MCF 10A (cell line): ENCODE results near the gene VPS39. TPM values are rescaled to one million over a fixed set of nuclear protein-coding genes. Genes with fewer than 3 reads are reported as not detected.

Experiments used
- BruUV-seq: library from RNA; stranded (reverse); fragments of 400-500 nt; replicated peaks from 2 replicates; lab custom pipeline; 2021; lab: Mats Ljungman, UMichigan
- CTCF ChIA-PET: fragments of 300-600 bp; sonication (Branson Sonifier 250); formaldehyde crosslinking; extraction: SDS; loops from one replicate; lab custom pipeline; 2021; ENCODE audit warnings: antibody characterized with exemption, inconsistent platforms; lab: Yijun Ruan, JAX
- POLR2A ChIA-PET: fragments of 300-600, 350-650 bp; sonication (Branson Sonifier 250); formaldehyde crosslinking; extraction: SDS; loops from one replicate; lab custom pipeline; 2020; ENCODE audit warnings: antibody characterized with exemption, inconsistent platforms; lab: Yijun Ruan, JAX
- DNase-seq: peaks from one replicate; pipeline ENCODE4 v3.0.0-alpha.2; 2018; ENCODE audit not compliant: unreplicated experiment
- H3K27ac Mint-ChIP-seq: one replicate; pipeline ENCODE4 v1.8.0; 2022; ENCODE audit warnings: mild to moderate bottlenecking, low read depth, mixed read lengths; ENCODE audit not compliant: unreplicated experiment
- H3K27me3 Mint-ChIP-seq: one replicate; pipeline ENCODE4 v1.8.0; 2022; ENCODE audit warnings: mixed read lengths; ENCODE audit not compliant: insufficient read depth, unreplicated experiment
- H3K36me3 Mint-ChIP-seq: one replicate; pipeline ENCODE4 v1.8.0; 2022; ENCODE audit warnings: mild to moderate bottlenecking, moderate library complexity, mixed read lengths; ENCODE audit not compliant: insufficient read depth, unreplicated experiment
- H3K4me1 Mint-ChIP-seq: one replicate; pipeline ENCODE4 v1.8.0; 2022; ENCODE audit warnings: mixed read lengths; ENCODE audit not compliant: insufficient read depth, unreplicated experiment
- H3K4me3 Mint-ChIP-seq: one replicate; pipeline ENCODE4 v1.8.0; 2022; ENCODE audit warnings: mild to moderate bottlenecking, moderate library complexity, mixed read lengths; ENCODE audit not compliant: unreplicated experiment
- H3K9me3 Mint-ChIP-seq: one replicate; pipeline ENCODE4 v1.8.0; 2022; ENCODE audit warnings: mixed read lengths; ENCODE audit not compliant: unreplicated experiment
- intact Hi-C: fragments of 100-400 bp; cut with micrococcal nuclease; formaldehyde crosslinking; loops from 2 replicates; pipeline ENCODE4 v1.14.1; 2022
- total RNA-seq: library from RNA; stranded (reverse); gene quantifications from 2 replicates; pipeline ENCODE4 v1.2.3, GENCODE V29; 2022
- TF ChIP-seq, protein P1 (sequence below): fragments of 200-600 bp; IDR thresholded peaks from one replicate; pipeline ENCODE4 v1.8.0; 2022; ENCODE audit warnings: antibody characterized with exemption, mild to moderate bottlenecking; ENCODE audit not compliant: unreplicated experiment

The VPS39 gene
- total RNA-seq, 1 experiment from 2014 or later, result 47.1 TPM

DNA sequence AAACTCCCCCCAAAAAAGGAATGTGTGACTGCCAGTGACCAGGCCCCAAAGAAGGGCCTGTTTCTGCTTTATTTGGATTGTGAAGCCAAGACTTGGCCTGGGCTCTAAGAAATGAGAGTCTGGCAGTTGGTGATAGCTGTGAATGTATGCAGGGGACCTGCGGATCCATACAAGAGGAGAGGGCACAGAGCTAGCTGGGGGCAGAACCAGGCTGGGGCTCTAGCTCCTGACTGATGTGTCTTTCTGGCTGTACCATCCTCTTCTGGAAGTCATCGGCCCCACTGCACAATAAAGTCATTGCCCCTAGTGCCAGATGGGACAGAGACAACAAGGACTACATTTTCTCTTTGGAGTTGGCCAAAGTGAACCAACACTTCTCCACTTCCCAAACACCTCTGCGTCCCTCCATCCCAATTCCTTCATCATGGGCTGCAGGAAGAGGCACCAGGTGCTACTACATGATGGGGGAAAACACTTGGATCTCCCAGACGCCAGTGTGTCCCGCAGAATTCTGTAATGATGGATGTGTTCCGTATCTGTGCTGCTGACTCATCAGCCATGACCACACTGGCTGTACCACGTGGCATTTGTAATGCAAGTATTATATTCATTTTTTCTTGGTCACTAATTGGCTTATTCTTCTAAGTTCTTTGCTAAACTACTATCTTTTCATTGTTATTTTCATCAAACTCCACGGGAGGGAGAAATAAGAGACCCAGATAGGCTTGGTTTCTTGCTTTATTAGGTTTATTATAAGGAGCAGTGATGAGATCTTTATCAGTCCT lies 49.9 kb downstream of the VPS39 start:
- TF ChIP-seq, protein P1, sequence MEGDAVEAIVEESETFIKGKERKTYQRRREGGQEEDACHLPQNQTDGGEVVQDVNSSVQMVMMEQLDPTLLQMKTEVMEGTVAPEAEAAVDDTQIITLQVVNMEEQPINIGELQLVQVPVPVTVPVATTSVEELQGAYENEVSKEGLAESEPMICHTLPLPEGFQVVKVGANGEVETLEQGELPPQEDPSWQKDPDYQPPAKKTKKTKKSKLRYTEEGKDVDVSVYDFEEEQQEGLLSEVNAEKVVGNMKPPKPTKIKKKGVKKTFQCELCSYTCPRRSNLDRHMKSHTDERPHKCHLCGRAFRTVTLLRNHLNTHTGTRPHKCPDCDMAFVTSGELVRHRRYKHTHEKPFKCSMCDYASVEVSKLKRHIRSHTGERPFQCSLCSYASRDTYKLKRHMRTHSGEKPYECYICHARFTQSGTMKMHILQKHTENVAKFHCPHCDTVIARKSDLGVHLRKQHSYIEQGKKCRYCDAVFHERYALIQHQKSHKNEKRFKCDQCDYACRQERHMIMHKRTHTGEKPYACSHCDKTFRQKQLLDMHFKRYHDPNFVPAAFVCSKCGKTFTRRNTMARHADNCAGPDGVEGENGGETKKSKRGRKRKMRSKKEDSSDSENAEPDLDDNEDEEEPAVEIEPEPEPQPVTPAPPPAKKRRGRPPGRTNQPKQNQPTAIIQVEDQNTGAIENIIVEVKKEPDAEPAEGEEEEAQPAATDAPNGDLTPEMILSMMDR, result no peak
- peak; percentile 58 for DNase-seq
- Mint-ChIP-seq H3K4me1 (peaks cover 17% of the 10 kb centered on the region), H3K4me3 (no peak overlapping the region), H3K9me3 (no peaks in the 10 kb centered on the region), H3K36me3 (peaks cover 41% of the 10 kb centered on the region), H3K27me3 (no peaks in the 10 kb centered on the region), H3K27ac (peak overlapping the region; percentile 31)
- intact Hi-C loops, result no loop called here
- no TSS peak for BruUV-seq
- POLR2A ChIA-PET, result interaction anchor here (0.7 to 0.9 kb wide), 3 partner anchors 10 to 714 kb away, joined by 3 to 4 read pairs (median 3); no protein-coding TSS in a partner anchor
- CTCF ChIA-PET, result interaction anchor here (0.6 kb wide), 1 partner anchor 107 kb away, joined by 3 read pairs; no protein-coding TSS in a partner anchor

DNA sequence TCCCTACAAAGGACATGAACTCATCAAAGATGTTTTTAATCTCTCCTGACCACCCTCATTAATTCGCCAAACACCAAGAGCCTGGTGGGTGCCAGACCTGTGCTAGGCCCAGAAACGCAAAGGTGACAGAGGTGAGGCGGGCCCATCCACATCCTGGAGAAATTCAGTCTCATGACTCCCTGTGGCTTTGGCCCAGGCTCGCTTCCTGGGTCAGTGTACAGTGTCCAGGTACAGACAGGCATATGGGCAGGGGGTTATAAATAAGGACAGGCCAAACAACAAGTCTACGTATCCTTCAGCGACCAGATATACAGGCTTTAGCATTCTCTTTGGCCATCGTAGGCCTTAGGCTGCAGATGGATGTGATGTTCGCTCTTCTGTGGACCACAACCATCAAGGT lies 50.7 kb downstream of the VPS39 start:
- TF ChIP-seq, protein P1, result no peak
- no peak for DNase-seq
- H3K27me3 Mint-ChIP-seq, result no peaks in the 10 kb centered on the region
- no peak overlapping the region for H3K27ac Mint-ChIP-seq
- peaks cover 34% of the 10 kb centered on the region for H3K36me3 Mint-ChIP-seq
- ChIA-PET POLR2A (interaction anchor here (0.7 to 2.3 kb wide), 4 partner anchors 7 to 568 kb away, joined by 3 to 11 read pairs (median 7); partner anchors contain the start of genes GANC and TMEM87A), CTCF (no interaction called here)
- no peaks in the 10 kb centered on the region for H3K9me3 Mint-ChIP-seq
- peaks cover 17% of the 10 kb centered on the region for H3K4me1 Mint-ChIP-seq
- H3K4me3 Mint-ChIP-seq, result no peak overlapping the region
- intact Hi-C loops, result no loop called here
- no TSS peak for BruUV-seq

DNA sequence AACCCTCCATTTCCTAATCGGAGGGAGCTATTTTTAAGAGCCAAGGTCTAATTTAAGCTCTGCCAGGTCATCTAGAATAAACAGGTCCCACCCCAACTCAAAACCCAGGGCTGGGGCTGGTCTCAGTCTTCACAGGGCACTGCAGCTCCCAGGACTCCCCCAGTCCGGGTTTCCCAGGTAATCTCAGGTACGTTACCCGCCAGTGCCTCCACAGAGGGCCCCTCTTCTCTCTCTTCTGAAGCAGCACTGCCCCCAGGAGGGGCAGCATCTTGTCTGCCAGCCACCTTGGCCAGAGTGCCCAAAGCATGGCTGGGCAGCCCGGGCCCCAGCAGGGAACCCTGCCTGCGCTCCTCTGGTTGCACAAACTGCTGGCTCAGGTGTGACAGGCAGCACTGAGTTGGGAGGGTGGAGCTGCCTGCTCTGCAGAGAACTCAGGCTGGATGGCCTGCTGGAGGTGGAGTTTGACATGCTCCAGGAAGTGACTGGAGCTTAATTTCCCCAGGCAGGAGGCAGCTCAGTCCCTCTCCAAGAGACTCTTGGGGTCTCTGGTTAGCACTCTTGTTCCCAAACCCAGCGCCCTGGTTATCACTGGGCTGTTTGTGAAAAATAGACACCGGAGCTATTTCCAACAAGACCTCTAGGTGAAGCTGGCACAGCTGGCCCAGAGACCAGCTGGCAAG lies 51.7 kb downstream of the VPS39 start, which contains the start of gene PLA2G4F:
TSS of gene PLA2G4F (minus strand) at position 394 of the 680 bp plus-strand sequence. CDS start at position 307, 87 bp downstream.
- no peaks in the 10 kb centered on the region for H3K27me3 Mint-ChIP-seq
- no peaks in the 10 kb centered on the region for H3K9me3 Mint-ChIP-seq
- peak within 1 kb of the TSS; percentile 31 for H3K4me3 Mint-ChIP-seq
- TF ChIP-seq, protein P1, result no peak
- ChIA-PET CTCF (interaction anchor here (0.5 to 1.3 kb wide), 5 partner anchors 18 to 376 kb away, joined by 3 to 4 read pairs (median 3); no protein-coding TSS in a partner anchor), POLR2A (interaction anchor here (0.6 to 2.3 kb wide), 14 partner anchors 8 to 339 kb away, joined by 3 to 11 read pairs (median 3); partner anchors contain the start of genes GANC, SNAP23, TMEM87A and VPS39)
- H3K4me1 Mint-ChIP-seq, result peaks cover 26% of the 10 kb centered on the region
- H3K36me3 Mint-ChIP-seq, result peaks cover 24% of the 10 kb centered on the region
- no peak within 1 kb of the TSS for H3K27ac Mint-ChIP-seq
- no TSS peak for BruUV-seq
- intact Hi-C loops, result no loop called here
- DNase-seq, result peak; percentile 32
